HG03575 (cell line): ENCODE results near the gene CALN1.
"Not testable (repeated sequence)": the region's sequence is repeated elsewhere in the genome, so short reads cannot be mapped to it uniquely, and the experiment has no call there.

Source experiments
- ATAC-seq: cut with Tn5 transposase; IDR thresholded peaks from one replicate; pipeline ENCODE4 v1.9.1; 2021; ENCODE audit not compliant: unreplicated experiment, insufficient number of reproducible peaks, low FRiP score; ENCODE audit errors: extremely low read depth

Gene CALN1

GRCh38 chr7:71761336-71761735 is 650.8 kb downstream of the CALN1 start:
- no peak for ATAC-seq

GRCh38 chr7:71754828-71755227 is 657.3 kb downstream of the CALN1 start:
- ATAC-seq = no peak

GRCh38 chr7:71753956-71754664 is 658.0 kb downstream of the CALN1 start:
- no peak for ATAC-seq

- ATAC-seq = no peak
These were observed 658.9 kb downstream of the CALN1 start for GRCh38 chr7:71753236-71753635.

DNA sequence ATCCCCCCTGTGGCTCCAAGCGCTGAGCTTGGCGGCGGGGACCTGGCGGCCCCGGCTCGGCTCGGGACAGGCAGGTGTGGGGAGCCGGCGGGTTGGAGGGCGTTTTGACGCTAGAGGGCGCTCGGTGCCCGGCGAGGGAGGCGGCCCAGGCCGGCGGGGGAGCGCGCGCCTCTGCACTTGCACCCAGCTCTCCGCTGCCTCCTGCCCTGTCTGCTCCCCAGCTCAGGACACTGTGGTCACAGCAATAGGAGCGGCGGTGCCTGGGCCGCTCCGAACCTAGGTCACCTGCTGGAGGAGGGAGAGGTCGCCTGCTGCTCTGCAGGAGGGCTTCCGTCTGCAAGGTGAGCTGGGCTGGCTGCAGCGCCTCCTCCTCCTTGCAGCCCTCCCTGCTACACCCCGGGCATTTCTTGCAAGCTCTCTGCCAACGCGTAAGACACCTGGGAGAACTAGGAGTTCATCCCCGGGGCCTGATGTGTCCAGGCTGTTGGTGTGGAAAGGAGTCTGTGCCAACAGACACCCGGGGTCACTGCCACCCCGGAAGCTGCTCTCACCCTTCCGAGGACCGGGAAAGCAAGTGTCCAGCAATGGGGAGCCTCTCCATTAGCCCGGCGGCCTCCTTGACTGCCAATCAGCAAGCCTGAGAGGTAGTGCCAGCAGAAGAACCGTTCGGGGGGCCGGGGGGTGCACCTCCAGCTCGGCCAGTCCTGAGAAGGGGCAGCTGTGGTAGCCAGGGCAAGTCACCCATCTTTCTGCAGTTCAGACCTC is 659.8 kb downstream of the CALN1 start:
- no peak for ATAC-seq

DNA sequence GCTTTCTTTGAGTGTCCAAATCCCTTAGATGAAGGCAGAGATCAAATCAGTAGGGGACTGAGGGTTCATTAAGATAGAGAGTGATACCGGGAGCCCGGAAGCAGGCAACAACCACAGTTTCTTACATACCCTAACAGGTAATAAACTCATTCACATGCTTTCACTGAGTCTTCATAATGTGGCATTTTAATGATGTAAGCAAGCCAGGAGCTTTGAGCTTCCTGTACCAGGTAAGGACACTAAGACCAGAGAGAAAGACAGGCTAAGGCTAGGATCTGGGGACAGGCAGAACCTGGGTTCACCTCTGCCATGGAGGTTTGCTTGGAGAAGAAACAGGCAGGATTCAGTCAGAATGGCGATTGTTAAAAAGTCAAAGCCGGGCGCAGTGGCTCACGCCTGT is 661.8 kb downstream of the CALN1 start:
- no peak for ATAC-seq

- ATAC-seq = no peak
These were observed 666.1 kb downstream of the CALN1 start for GRCh38 chr7:71746006-71746405.

- no peak for ATAC-seq
These were observed 672.0 kb downstream of the CALN1 start for GRCh38 chr7:71740174-71740560.

- ATAC-seq = no peak
These were observed 672.5 kb downstream of the CALN1 start for GRCh38 chr7:71739520-71740173.

- not testable (repeated sequence) for ATAC-seq
These were observed 674.1 kb downstream of the CALN1 start for GRCh38 chr7:71737931-71738540.

DNA sequence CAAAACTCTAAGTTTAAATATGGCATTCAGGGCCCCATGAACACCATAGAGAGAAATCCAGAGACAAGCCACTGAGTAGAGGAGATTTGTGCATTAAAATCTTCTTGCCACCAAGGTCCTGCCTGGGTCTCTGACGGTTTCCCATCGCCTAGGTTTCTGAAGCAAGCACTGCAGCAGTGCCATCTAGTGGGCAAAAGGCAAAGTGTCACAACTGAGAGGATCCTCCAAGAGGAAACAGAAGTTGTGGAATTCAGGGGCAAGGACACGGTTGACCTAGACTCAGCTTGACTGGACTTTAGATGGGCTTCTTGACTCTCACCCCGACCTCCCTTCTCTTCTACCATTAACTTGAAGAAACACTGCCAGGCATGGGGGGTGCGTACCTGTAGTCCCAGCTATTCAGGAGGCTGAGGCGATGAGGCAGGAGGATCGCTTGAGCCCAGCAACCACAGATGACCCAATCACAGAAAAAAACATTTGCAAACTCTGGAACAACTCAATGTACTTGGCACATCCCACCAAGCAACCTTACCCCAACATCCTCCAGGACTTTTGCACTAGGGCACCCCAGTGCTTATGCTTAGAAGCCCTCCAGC is 676.1 kb downstream of the CALN1 start:
- ATAC-seq = no peak

DNA sequence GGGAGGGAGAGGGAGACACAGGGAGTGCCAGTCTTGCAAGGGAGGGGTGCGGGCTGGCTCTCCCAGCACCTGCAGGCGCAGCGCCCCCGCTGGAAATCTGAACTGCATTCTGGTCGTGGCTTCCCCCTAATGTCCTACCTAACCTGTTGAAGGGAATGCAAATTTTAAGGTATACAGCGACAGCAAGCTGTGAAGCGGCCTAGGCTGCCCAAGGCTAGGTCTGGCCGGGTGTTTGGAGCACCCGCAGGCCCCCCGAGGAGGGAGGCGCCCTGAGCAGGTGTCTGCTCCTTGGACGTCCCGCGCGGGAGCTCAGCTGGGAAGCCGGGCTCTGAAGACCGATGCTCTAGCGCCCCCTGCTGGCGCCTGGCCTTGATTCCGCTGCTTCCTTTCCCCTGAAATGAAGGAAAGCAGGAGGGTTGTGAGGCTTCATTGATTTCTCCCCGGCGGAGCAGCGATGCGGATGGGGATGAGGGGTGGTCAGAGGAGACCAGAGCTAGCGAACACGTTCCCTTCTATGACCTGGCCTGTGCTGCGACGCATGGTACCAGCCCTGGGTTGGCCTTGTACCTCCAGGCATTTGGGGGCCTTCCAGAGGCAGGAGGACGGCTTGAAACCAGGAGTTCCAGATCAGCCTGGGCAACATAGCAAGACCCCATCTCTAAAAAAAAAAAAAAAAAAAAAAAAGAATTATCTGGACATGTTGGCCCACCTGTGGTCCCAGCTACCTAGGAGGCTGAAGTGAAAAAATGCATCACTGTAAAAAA is 678.8 kb downstream of the CALN1 start:
- no peak for ATAC-seq

GRCh38 chr7:71731740-71732139 is 680.4 kb downstream of the CALN1 start:
- no peak for ATAC-seq
